Measurements from ENCODE around the gene FUBP3.

Gene FUBP3

GRCh38 chr9:130607640-130608420, 28.5 kb downstream of the FUBP3 start:
- DNase-seq: no peak

DNA sequence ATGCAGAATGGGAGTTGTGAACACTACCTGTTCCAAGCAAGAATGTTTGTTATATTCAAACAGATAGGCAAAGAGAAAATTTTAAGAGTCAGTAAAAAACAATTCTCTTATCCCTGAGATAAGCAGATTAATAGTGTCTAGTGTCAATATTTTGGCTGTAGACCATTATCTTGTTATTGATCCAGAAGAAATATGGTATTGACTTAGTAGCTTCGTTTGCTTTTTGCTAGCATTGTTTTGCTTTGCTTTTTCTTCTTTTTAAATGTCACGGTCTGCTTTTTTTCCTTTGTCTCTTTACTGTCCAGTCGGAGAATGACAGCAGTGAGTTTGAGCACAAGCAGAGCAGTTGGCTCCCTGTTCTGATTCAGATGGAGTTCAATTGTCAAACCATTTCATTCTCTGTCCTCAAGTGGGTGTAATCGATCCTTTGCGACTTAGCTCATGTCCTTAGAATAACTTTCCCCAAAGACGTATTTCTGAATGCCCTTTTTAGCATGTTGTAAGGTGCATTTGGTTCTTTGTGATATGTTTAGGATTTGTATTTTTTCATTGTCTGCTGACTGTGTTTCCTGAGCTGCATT, 29.3 kb downstream of the FUBP3 start:
- DNase-seq: no peak

- no peak for DNase-seq
Observed at GRCh38 chr9:130609163-130609562, 29.8 kb downstream of the FUBP3 start.

DNA sequence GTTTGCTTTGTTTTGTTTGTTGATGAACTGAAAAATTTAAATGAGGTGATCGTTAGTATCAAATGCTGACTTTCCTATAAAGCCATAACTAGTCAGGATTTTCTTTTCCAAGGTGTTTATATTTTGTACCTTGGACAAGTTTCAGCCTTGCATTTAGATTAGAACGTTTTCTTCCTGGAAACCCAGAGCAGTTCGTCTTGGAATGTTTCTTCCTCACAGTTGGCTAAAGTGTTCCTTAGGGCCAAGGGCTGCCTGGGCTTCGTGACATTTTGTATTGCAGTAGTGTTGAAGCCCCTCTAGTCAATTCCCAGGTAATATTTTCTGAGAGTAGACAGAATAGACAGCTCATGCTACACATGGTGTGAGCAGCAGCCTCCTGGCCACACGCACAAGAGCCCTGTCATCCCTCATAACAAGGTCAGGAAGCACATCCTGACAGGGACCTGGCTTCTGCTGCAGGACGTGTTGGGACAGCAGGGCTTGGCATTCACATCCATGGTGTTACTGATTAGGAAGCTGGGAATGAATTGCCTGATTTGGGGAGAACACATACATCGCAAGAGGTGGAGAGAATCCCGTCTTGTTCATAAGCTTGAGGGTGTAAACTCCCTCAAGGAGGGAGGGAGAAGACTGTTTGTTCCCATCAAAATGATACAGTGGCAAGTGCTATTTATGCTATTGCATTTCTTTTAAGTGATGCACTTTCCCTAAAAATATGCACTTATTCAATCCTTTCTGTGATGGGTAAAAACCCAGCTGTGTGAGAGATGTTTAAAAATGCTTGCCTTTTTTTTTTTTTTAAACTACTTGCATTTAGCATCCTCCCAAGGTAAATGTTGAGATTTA, 31.7 kb downstream of the FUBP3 start:
- DNase-seq: no peak

GRCh38 chr9:130616451-130616850, 37.1 kb downstream of the FUBP3 start:
- DNase-seq: no peak

DNA sequence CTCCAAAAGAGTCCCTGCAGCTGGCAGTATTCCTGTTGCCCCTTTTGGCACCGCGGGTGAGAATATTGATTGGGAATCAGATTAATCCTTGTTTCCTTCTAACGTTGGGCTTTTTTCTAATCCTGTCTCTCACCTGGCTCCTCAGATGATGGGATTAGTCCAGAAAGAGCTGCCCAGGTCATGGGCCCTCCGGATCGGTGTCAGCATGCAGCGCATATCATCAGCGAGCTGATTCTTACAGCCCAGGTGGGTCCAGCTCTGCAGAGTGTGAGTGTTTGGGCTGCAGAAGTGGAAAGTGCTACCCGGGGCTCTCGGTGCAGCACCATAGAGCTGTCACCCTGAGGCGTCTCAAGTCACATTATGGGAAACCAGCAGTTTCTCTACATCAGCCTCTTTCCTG, 44.1 kb downstream of the FUBP3 start:
- no peak for DNase-seq

GRCh38 chr9:130624154-130624553, 44.8 kb downstream of the FUBP3 start:
- no peak for DNase-seq

GRCh38 chr9:130626249-130626996, 47.0 kb downstream of the FUBP3 start:
- DNase-seq: no peak

- peak in 6 of 14 donors; percentile 3 to 38 (median 12) for DNase-seq
Observed at GRCh38 chr9:130627051-130627450, 47.7 kb downstream of the FUBP3 start.

DNA sequence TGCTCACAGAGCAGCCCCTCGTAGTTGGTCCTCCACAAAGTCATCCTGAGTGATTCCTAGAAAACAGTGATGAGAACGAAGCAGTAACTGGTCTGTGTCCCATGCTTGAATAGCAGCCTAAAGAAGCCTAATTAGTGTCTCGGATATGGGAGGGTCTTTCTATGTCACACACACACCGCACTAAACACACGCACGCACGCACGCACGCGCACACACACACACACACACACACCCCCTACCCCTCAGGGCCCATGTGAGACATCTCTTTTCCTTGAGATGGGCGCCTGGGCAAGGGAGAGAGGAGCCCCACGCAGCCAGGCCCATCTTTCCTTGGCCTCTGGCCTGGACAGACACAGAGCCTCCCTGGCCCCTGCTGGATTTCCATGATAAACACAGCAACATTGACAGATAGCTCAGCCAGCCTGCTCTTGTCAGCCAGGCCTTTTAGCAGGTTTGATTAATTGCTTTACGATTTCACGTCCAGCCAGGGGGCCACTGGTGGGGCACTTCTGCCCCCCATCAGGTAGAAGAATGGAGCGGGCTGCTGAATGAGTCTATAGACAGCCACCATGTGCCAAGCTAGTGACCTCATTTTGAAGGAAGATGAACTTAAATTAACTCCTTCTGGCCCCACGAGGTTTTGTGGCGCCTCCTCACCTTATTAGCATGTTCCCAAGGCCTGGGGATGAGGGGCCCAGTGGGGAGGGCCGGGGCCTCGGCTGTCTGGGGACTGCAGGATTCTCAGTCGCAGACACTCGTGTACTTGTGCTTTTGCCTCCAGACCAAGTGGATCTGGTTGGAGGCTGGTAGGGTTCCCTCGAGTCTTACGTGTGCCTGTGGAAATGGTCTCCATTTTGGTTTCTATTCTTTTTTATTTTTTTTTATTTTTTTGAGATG, 48.8 kb downstream of the FUBP3 start:
- no peak for DNase-seq

- peak in 7 of 14 donors; percentile 4 to 51 (median 28) for DNase-seq
Observed at GRCh38 chr9:130629443-130630070, 50.2 kb downstream of the FUBP3 start.

- no peak for DNase-seq
Observed at GRCh38 chr9:130630071-130630450, 50.7 kb downstream of the FUBP3 start.

DNA sequence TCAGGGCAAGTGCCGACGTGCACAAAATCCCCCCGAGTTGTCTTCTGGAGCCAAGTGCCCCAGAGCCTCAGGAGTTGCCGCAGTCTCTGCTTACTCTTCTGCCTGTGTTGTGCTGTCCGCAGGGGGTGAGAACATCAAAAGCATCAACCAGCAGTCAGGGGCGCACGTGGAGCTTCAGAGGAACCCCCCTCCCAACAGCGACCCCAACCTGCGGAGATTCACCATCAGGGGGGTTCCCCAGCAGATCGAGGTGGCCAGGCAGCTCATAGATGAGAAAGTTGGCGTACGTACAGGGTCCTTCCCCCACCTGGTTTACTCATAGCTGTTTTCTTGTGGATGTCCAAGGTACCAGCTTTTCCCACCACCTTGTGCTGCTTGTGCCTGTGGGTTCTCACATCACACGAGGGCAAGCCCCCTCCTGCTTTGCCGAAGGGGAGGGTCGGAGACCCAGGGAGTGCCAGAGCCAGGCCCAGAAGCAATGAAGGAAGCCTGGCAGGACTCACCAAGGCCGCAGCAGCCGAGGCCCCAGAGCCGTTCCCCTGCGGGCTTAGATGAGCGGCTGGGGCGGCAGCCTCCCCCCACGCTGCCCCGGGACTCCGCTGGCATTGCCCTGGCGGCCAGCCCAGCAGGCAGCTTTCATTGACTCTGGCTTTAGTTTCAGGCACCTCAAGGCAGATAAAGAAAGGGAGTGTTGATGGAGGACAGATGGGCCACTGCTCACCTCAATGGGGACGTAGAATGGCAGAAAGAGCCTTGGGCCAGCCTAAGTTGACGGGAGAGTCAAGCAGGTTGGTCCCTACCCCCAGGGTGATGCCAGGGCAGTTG, 51.3 kb downstream of the FUBP3 start:
- DNase-seq: peak in 3 of 14 donors; percentile 3 to 53 (median 19)

DNA sequence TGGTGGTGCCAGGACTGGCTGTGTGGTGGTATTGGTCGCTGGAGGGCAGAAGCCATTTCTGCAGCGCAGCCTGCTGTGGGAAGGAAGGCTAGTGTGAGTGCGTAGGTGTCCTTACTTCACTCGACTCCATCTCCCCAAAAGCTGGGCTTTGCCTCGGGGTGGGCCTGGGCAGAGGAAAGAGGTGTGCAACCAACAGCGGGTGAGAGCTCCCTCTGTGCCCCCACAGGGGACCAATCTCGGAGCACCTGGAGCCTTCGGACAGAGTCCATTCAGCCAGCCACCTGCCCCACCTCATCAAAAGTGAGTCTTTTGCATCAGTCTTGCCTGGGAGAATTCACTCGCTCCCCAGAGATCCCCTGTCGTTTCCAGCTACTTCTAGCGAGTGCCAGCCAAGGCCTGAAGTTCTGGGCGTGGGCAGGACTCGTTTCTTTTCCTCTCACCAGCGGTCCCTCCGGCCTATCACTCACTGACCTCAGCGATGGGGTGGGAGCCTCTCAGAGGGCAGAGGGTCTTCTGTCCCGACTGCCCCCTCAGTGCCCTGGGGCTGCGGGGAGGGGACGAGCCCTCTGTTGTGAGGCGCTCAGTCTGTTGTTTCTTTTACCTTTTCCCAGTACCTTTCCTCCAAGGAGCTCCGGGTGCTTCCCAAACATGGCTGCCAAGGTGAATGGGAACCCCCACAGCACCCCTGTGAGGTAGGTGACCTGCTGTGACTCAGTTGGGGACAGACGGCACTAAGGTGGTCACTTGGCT, 52.1 kb downstream of the FUBP3 start:
- DNase-seq: no peak

- DNase-seq: no peak
Observed at GRCh38 chr9:130632081-130632710, 52.8 kb downstream of the FUBP3 start.

DNA sequence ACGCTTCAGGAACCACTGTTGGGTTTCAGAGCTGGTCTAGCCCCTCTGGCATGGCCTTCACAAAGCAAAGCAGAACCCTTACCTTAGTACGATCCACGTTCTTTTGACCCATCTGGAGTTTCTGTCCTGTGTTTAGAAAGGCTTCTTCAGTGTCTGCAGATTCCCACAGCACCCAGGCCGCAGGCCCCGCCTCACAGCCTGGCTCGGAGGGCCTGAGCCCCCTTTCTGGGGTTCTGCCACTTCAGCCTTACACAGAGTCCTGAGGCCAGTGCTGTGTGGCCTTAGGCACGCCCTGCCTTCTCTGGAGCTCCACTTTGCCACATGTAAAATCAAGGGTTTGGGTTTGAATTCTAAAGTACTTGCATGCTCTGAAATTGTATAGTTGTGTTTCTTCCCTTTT, 53.5 kb downstream of the FUBP3 start:
- DNase-seq: no peak

DNA sequence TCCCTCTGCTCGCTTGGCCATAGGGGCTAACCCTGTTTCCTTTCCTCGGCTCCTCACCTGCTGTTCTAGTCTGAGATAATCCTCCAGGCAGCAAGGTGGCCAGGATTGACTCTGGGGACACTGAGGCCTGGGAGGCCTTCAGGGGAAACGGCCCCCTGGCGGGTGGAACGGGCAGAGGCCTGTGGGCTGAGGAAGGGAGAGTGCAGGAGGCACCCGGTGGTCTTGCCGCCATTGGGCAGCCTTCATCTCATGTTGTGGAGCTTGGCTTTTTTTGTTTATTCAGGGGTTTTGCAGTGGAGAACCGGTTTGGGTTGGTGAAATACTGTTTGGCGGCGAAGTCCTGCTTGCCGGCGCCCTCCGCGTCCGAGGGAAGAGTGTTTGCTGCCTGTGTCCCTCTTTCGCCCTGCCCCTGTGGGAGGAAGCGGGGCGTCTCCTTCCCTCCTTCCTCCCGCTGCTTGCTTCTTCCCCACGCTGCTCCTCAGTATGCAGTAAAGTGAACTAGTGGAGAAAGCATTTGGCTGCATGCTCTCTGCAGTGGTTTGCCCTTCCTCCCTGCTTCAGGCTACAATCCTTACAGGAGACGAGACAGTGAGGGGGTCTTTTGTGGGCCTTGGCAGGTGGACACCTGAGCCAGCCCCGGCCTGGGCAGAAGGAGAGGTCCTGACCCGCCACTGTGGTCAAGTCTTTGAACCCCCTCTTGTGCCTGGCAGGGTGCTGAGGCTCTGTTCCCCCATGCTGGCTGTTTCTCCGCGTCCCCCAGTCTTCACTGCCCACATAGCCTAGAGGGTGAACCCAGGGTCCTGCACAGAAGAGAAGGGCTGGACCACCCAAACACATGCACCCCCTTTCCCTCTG, 54.2 kb downstream of the FUBP3 start:
- no peak for DNase-seq
